Heart left ventricle (tissue), 13 donors: ENCODE measurements around the gene DES.

Source experiments
- POLR2A ChIP-seq, 2 donors: fragments of 450-650 bp; IDR thresholded peaks; one replicate each; pipeline ENCODE4 v1.6.1; 2017; ENCODE audit warnings: antibody characterized with exemption in 2 of 2, mild to moderate bottlenecking in 2 of 2, moderate library complexity in 2 of 2
- TF ChIP-seq, protein P1 (sequence below), 12 donors: fragments of 200-600 bp; sonication (generic) in 4 of 12; IDR thresholded peaks; one replicate each; pipeline versions ENCODE4 v1.5.0 to v1.8.0; 2018 to 2022; ENCODE audit warnings: antibody characterized with exemption in 12 of 12, mild to moderate bottlenecking in 5 of 12
- donor health status: ischemic (EF 13 %, LVEDD 7.1; RV severe dilation, severe dysfunction).
- donor health status: DM: no; HTN: yes; CAD: no.
- donor health status: DM: no; HTN: no; CAD: no.
- donor health status: ischemic (EF 25% LVEDD 6.9; RV normal size, moderate dysfunction).
- donor health status: ischemic (EF 25% LVEDD 5.7; RV mildly dilated, moderate dysfunction).
- donor health status: ischemic (EF 35%, LVEDD 5.7; RV mildly dilated, moderate dysfunction).
- donor health status: nonischemic (EF 11% LVEDD 7.7; RV severe dilation, severe dysfunction).
- donor health status: DM: yes; HTN: yes; CAD: no.
- donor health status: PGD.
- donor health status: ischemic (EF 29% LVEDD 5.4; RV normal size, mild dysfunction).
- donor health status: nonischemic (EF 23%, LVEDD 6.1; RV moderate dilation, normal function).

DNA sequence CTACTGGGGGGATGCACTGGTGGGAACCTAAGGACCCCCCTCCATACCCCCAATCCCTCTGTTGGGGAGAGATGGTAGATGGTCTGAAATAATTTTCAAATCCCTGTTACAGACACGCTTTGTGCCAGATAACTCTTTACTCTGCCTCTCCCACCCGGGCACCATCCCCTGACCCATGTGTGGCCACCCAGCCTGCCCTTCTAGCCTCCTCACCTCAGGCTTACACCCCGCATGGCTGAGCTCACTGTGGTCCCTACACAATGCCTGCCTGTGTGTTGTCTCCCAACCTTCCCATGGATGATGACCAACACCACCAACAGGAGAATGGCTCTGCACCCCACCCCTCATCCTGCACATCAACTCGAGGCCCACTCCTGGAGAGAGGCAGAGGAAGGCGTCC is 31.4 kb downstream of the DES start:
- TF ChIP-seq, protein P1, sequence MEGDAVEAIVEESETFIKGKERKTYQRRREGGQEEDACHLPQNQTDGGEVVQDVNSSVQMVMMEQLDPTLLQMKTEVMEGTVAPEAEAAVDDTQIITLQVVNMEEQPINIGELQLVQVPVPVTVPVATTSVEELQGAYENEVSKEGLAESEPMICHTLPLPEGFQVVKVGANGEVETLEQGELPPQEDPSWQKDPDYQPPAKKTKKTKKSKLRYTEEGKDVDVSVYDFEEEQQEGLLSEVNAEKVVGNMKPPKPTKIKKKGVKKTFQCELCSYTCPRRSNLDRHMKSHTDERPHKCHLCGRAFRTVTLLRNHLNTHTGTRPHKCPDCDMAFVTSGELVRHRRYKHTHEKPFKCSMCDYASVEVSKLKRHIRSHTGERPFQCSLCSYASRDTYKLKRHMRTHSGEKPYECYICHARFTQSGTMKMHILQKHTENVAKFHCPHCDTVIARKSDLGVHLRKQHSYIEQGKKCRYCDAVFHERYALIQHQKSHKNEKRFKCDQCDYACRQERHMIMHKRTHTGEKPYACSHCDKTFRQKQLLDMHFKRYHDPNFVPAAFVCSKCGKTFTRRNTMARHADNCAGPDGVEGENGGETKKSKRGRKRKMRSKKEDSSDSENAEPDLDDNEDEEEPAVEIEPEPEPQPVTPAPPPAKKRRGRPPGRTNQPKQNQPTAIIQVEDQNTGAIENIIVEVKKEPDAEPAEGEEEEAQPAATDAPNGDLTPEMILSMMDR (IDR thresholded peaks at IDR 0.05) = no peak
- no peak for TF ChIP-seq POLR2A (IDR thresholded peaks at IDR 0.05)
